Gastrocnemius medialis (tissue), 4 donors: ENCODE data around the gene CSF3.

Experiments used
- CTCF ChIP-seq, 5 experiments: fragments of 450-650 bp in 3 of 5; fragments of 200-600 bp in 2 of 5; sonication (generic) in 2 of 5; IDR thresholded peaks in 4 of 5; conservative IDR thresholded peaks in 1 of 5; 1 replicate in 4 of 5; 2 replicates in 1 of 5; pipeline ENCODE4 v1.5.1; 2016 to 2019; ENCODE audit warnings: antibody characterized with exemption in 5 of 5, mild to moderate bottlenecking in 3 of 5, moderate library complexity in 3 of 5
- POLR2A ChIP-seq, 2 donors: fragments of 450-650 bp; IDR thresholded peaks; one replicate each; pipeline ENCODE4 v1.6.1; 2017; ENCODE audit warnings: antibody characterized with exemption in 2 of 2, mild to moderate bottlenecking in 2 of 2, moderate library complexity in 2 of 2

- TF ChIP-seq POLR2A (IDR thresholded peaks at IDR 0.05) (no peak), CTCF (IDR thresholded peaks at IDR 0.05 in 4 of 5, conservative IDR thresholded peaks at IDR 0.05 in 1 of 5) (no peak)
Observed at GRCh38 chr17:40058865-40059264, 43.6 kb downstream of the CSF3 start.
